H9 (cell line): ENCODE measurements around the gene POC5. TPM values are rescaled to one million over a fixed set of nuclear protein-coding genes. Genes with fewer than 3 reads are reported as not detected.

ENCODE experiments used
- DNase-seq: peaks from one replicate; pipeline ENCODE4 v3.0.0-alpha.2; 2017
- H2AFZ ChIP-seq: one replicate; pipeline ENCODE4 v1.6.1; 2013; ENCODE audit warnings: mild to moderate bottlenecking, low read length, control low read depth, moderate library complexity
- H2AK5ac ChIP-seq: 2 replicates; pipeline ENCODE4 v1.6.1; 2013; ENCODE audit warnings: low read length, control low read depth, mixed read lengths; ENCODE audit not compliant: insufficient read length
- H2BK120ac ChIP-seq: one replicate; pipeline ENCODE4 v1.6.1; 2013; ENCODE audit warnings: low read depth, mild to moderate bottlenecking, low read length, control low read depth, inconsistent platforms; ENCODE audit not compliant: poor library complexity, severe bottlenecking
- H2BK12ac ChIP-seq: 2 replicates; pipeline ENCODE4 v1.6.1; 2013; ENCODE audit warnings: low read length, control low read depth, mixed read lengths, low read depth; ENCODE audit not compliant: insufficient read length
- H2BK15ac ChIP-seq: 2 replicates; pipeline ENCODE4 v1.6.1; 2013; ENCODE audit warnings: low read depth, low read length, control low read depth
- H2BK20ac ChIP-seq: one replicate; pipeline ENCODE4 v1.6.1; 2013; ENCODE audit warnings: low read depth, mild to moderate bottlenecking, low read length, control low read depth, inconsistent platforms; ENCODE audit not compliant: poor library complexity, severe bottlenecking
- H2BK5ac ChIP-seq: 2 replicates; pipeline ENCODE4 v1.6.1; 2013; ENCODE audit warnings: low read length, control low read depth, mixed read lengths; ENCODE audit not compliant: insufficient read length
- H3K14ac ChIP-seq: 2 replicates; pipeline ENCODE4 v1.6.1; 2013; ENCODE audit warnings: low read length, control low read depth; ENCODE audit not compliant: insufficient read depth
- H3K18ac ChIP-seq: 2 replicates; pipeline ENCODE4 v1.6.1; 2013; ENCODE audit warnings: low read depth, mild to moderate bottlenecking, mixed read lengths, low read length, control low read depth; ENCODE audit not compliant: insufficient read length
- H3K23ac ChIP-seq: 2 replicates; pipeline ENCODE4 v1.6.1; 2013; ENCODE audit warnings: low read length, control low read depth, mixed read lengths, low read depth; ENCODE audit not compliant: insufficient read length
- H3K23me2 ChIP-seq: 2 replicates; pipeline ENCODE4 v1.6.1; 2013; ENCODE audit warnings: low read depth, mild to moderate bottlenecking, mixed read lengths, low read length, control low read depth; ENCODE audit not compliant: insufficient read length, poor library complexity, severe bottlenecking
- H3K27ac ChIP-seq: 2 replicates; pipeline ENCODE4 v1.5.1; 2013; ENCODE audit warnings: low read length, control low read depth, mixed read lengths, low read depth; ENCODE audit not compliant: insufficient read length
- H3K27me3 ChIP-seq: 2 replicates; pipeline ENCODE4 v1.6.1; 2013; ENCODE audit warnings: low read length, control low read depth, inconsistent platforms; ENCODE audit not compliant: insufficient read depth
- H3K4ac ChIP-seq: 2 replicates; pipeline ENCODE4 v1.6.1; 2013; ENCODE audit warnings: low read depth, mild to moderate bottlenecking, control low read depth, inconsistent platforms, low read length, moderate library complexity
- H3K4me1 ChIP-seq: 2 replicates; pipeline ENCODE4 v1.6.1; 2013; ENCODE audit warnings: low read length, control low read depth, inconsistent platforms; ENCODE audit not compliant: insufficient read depth
- H3K4me2 ChIP-seq: 2 replicates; pipeline ENCODE4 v1.6.1; 2013; ENCODE audit warnings: low read length, control low read depth, mixed read lengths; ENCODE audit not compliant: insufficient read length, insufficient read depth
- H3K56ac ChIP-seq: 2 replicates; pipeline ENCODE4 v1.6.1; 2013; ENCODE audit warnings: low read depth, mild to moderate bottlenecking, mixed read lengths, low read length, control low read depth; ENCODE audit not compliant: insufficient read length
- H3K79me1 ChIP-seq: 2 replicates; pipeline ENCODE4 v1.6.1; 2013; ENCODE audit warnings: low read depth, mild to moderate bottlenecking, moderate library complexity, low read length, control low read depth, inconsistent platforms; ENCODE audit not compliant: insufficient read depth, poor library complexity, severe bottlenecking
- H3K79me2 ChIP-seq: 2 replicates; pipeline ENCODE4 v1.6.1; 2013; ENCODE audit warnings: low read length, control low read depth, inconsistent platforms; ENCODE audit not compliant: insufficient read depth
- H3K9ac ChIP-seq: 2 replicates; pipeline ENCODE4 v1.6.1; 2013; ENCODE audit warnings: low read length, control low read depth, mixed read lengths; ENCODE audit not compliant: insufficient read length; ENCODE audit errors: extremely low read depth
- H3K9me3 ChIP-seq: one replicate; pipeline ENCODE4 v1.6.1; 2013; ENCODE audit warnings: low read depth, low read length, inconsistent platforms; ENCODE audit not compliant: control insufficient read depth
- H3T11ph ChIP-seq: one replicate; pipeline ENCODE4 v1.6.1; 2013; ENCODE audit warnings: mild to moderate bottlenecking, low read length, control low read depth, inconsistent platforms
- H4K20me1 ChIP-seq: one replicate; pipeline ENCODE4 v1.6.1; 2013; ENCODE audit not compliant: control insufficient read depth, insufficient read length, insufficient read depth
- H4K5ac ChIP-seq: 2 replicates; pipeline ENCODE4 v1.6.1; 2013; ENCODE audit warnings: low read depth, mild to moderate bottlenecking, mixed read lengths, low read length, control low read depth; ENCODE audit not compliant: insufficient read length
- H4K8ac ChIP-seq: replicated peaks from 2 replicates; pipeline ENCODE4 v1.6.1; 2013; ENCODE audit warnings: low read length, control low read depth, mixed read lengths, low read depth; ENCODE audit not compliant: insufficient read length
- H4K91ac ChIP-seq: 2 replicates; pipeline ENCODE4 v1.6.1; 2013; ENCODE audit warnings: low read depth, mild to moderate bottlenecking, moderate library complexity, mixed read lengths, low read length, control low read depth; ENCODE audit not compliant: insufficient read length
- H3K27ac Mint-ChIP-seq, 3 experiments: 2 replicates in 2 of 3; 3 replicates in 1 of 3; pipeline ENCODE4 v1.8.0; 2020 to 2021; ENCODE audit warnings: mixed read lengths in 3 of 3, mild to moderate bottlenecking in 1 of 3, moderate library complexity in 1 of 3
- H3K27me3 Mint-ChIP-seq: 2 replicates; pipeline ENCODE4 v1.8.0; 2021; ENCODE audit warnings: low read depth, mild to moderate bottlenecking, moderate library complexity, mixed read lengths
- H3K36me3 Mint-ChIP-seq, 3 experiments: 2 replicates in 2 of 3; 3 replicates in 1 of 3; pipeline ENCODE4 v1.8.0; 2020 to 2021; ENCODE audit warnings: low read depth in 3 of 3, mixed read lengths in 3 of 3; ENCODE audit not compliant: insufficient read depth in 1 of 3
- H3K4me1 Mint-ChIP-seq, 2 experiments: 2 replicates each; pipeline ENCODE4 v1.8.0; 2020; ENCODE audit warnings: mixed read lengths in 2 of 2
- H3K4me3 Mint-ChIP-seq, 2 experiments: 2 replicates in 1 of 2; 3 replicates in 1 of 2; pipeline ENCODE4 v1.8.0; 2020 to 2021; ENCODE audit warnings: mild to moderate bottlenecking in 2 of 2, mixed read lengths in 2 of 2, moderate library complexity in 1 of 2
- H3K9me3 Mint-ChIP-seq, 2 experiments: 2 replicates in 1 of 2; 3 replicates in 1 of 2; pipeline ENCODE4 v1.8.0; 2020; ENCODE audit warnings: mild to moderate bottlenecking in 2 of 2, mixed read lengths in 2 of 2, moderate library complexity in 1 of 2
- WGBS: extraction: QIAGEN DNeasy Blood & Tissue Kit; methylation state at CpG from one replicate; pipeline ENCODE4 v1.1.7; 2013; ENCODE audit warnings: missing lambda C conversion rate, low lambda C conversion rate, mixed read lengths; ENCODE audit not compliant: insufficient read length; ENCODE audit errors: extremely low coverage; 5-methylcytosine and 5-hydroxymethylcytosine counted together
- total RNA-seq: library from RNA; stranded (reverse); gene quantifications from 2 replicates; pipeline ENCODE4 v1.2.1, GENCODE V29; 2021
- TF ChIP-seq, protein P1 (sequence below): fragments of 200-600 bp; sonication (generic); conservative IDR thresholded peaks from 3 replicates; pipeline ENCODE4 v1.8.0; 2021; ENCODE audit warnings: antibody characterized with exemption, mild to moderate bottlenecking

POC5 gene
- total RNA-seq, 1 experiment from 2014 or later: 12.2 TPM

DNA sequence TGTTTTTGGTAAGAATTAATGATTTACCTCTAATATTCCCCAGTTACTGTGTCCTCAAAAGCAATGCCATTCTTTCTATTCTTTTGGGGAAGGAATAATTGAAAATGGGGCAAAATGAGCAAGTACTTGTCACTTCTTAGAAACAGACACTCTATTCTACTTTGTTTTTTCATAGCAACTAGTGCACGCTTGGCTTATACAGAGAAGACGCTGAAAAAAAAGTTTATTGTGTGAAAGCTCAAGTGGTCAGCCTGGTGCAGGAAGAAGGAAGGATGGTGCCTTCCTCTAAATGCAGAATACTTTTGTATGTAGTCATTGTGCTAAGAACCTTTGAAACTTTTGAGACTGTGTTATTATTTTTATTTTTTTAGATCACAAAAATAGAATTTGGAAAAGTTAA, 76.4 kb downstream of the POC5 start:
- H3K79me2 ChIP-seq: no peaks in the 10 kb centered on the region
- no peak for DNase-seq
- H3K14ac ChIP-seq: no peak overlapping the region
- H2BK120ac ChIP-seq: no peak overlapping the region
- no peak overlapping the region for H3K23ac ChIP-seq
- no peaks in the 10 kb centered on the region for H3K4me1 ChIP-seq
- H3K27me3 Mint-ChIP-seq: no peaks in the 10 kb centered on the region; the same call in 1 of the 2 replicates
- H4K20me1 ChIP-seq: no peaks in the 10 kb centered on the region
- no peak overlapping the region for H3T11ph ChIP-seq
- H3K79me1 ChIP-seq: no peaks in the 10 kb centered on the region
- no peaks in the 10 kb centered on the region for H3K9me3 ChIP-seq
- no peak overlapping the region for H2BK15ac ChIP-seq
- H2BK12ac ChIP-seq: no peak overlapping the region
- no peak overlapping the region for H2AK5ac ChIP-seq
- no peak overlapping the region for H3K27ac ChIP-seq
- no peak overlapping the region for H4K5ac ChIP-seq
- H3K4me3 Mint-ChIP-seq: no peak overlapping the region
- no peak overlapping the region for H3K9ac ChIP-seq
- H2BK5ac ChIP-seq: no peak overlapping the region
- H4K8ac ChIP-seq: no peak overlapping the region
- H3K4me1 Mint-ChIP-seq: peaks cover 0 to 2% of the 10 kb centered on the region in 2 experiments; a peak in 2 of 4 replicates
- no peak overlapping the region for H4K91ac ChIP-seq
- H3K27me3 ChIP-seq: no peaks in the 10 kb centered on the region
- no peak overlapping the region for H3K4me2 ChIP-seq
- no peak overlapping the region for H3K18ac ChIP-seq
- H3K4ac ChIP-seq: no peak overlapping the region
- no peaks in the 10 kb centered on the region for H3K23me2 ChIP-seq
- no CpG with 5 or more reads among the region's 2 CpGs for WGBS
- H3K27ac Mint-ChIP-seq: no peak overlapping the region
- TF ChIP-seq, protein P1, sequence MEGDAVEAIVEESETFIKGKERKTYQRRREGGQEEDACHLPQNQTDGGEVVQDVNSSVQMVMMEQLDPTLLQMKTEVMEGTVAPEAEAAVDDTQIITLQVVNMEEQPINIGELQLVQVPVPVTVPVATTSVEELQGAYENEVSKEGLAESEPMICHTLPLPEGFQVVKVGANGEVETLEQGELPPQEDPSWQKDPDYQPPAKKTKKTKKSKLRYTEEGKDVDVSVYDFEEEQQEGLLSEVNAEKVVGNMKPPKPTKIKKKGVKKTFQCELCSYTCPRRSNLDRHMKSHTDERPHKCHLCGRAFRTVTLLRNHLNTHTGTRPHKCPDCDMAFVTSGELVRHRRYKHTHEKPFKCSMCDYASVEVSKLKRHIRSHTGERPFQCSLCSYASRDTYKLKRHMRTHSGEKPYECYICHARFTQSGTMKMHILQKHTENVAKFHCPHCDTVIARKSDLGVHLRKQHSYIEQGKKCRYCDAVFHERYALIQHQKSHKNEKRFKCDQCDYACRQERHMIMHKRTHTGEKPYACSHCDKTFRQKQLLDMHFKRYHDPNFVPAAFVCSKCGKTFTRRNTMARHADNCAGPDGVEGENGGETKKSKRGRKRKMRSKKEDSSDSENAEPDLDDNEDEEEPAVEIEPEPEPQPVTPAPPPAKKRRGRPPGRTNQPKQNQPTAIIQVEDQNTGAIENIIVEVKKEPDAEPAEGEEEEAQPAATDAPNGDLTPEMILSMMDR: no peak
- H2AFZ ChIP-seq: no peak overlapping the region
- no peaks in the 10 kb centered on the region for H3K36me3 Mint-ChIP-seq
- no peak overlapping the region for H2BK20ac ChIP-seq
- H3K9me3 Mint-ChIP-seq: peaks cover 0 to 2% of the 10 kb centered on the region in 2 experiments; a peak in 2 of 5 replicates
- H3K56ac ChIP-seq: no peak overlapping the region
